SK-N-SH (cell line): ENCODE data around the gene HDAC4. TPM values are rescaled to one million over a fixed set of nuclear protein-coding genes. Genes with fewer than 3 reads are reported as not detected.
A peak's percentile ranks its signal among the peaks of the same experiment; 100 is the strongest.

ENCODE experiments used
- CTCF ChIA-PET: fragments of 300-600, 350-600 bp; formaldehyde crosslinking; extraction: SDS; loops from one replicate; lab custom pipeline; 2021; lab: Yijun Ruan, JAX
- POLR2A ChIA-PET: fragments of 350-600 bp; sonication (Branson Sonifier 250); formaldehyde crosslinking; extraction: SDS; loops from one replicate; lab custom pipeline; 2020; ENCODE audit warnings: antibody characterized with exemption, inconsistent platforms; lab: Yijun Ruan, JAX
- DNase-seq: peaks from one replicate; pipeline ENCODE4 v3.0.0; 2012
- H2AFZ ChIP-seq: fragments of 200-600 bp; sonication (generic); 2 replicates; pipeline ENCODE4 v1.8.1; 2016; ENCODE audit warnings: antibody characterized with exemption, mild to moderate bottlenecking, low read depth
- H3F3A ChIP-seq: fragments of 200-600 bp; sonication (generic); replicated peaks from 2 replicates; pipeline ENCODE3; 2016; ENCODE audit warnings: antibody characterized with exemption, mild to moderate bottlenecking; ENCODE audit not compliant: insufficient read depth
- H3K27ac ChIP-seq, 2 experiments: fragments of 200-500 bp in 1 of 2; fragments of 200-600 bp in 1 of 2; sonication (Bioruptor generic) in 1 of 2; sonication (generic), shearing (Covaris generic) in 1 of 2; 2 replicates each; pipeline versions ENCODE4 v1.5.1 to v1.6.1; 2014 to 2016; ENCODE audit warnings: low read depth in 2 of 2, inconsistent platforms in 1 of 2, low read length in 1 of 2, mild to moderate bottlenecking in 1 of 2, mixed read lengths in 1 of 2
- H3K27me3 ChIP-seq: fragments of 200-600 bp; sonication (generic), shearing (Covaris generic); 2 replicates; pipeline ENCODE4 v1.6.1; 2016; ENCODE audit warnings: mixed run types; ENCODE audit not compliant: insufficient read depth
- H3K36me3 ChIP-seq, 2 experiments: fragments of 200-500 bp in 1 of 2; fragments of 200-600 bp in 1 of 2; sonication (Bioruptor generic) in 1 of 2; sonication (generic) in 1 of 2; replicated peaks in 1 of 2; 2 replicates each; pipeline versions ENCODE3 to v1.5.1; 2014 to 2016; ENCODE audit warnings: low read length in 1 of 2, mild to moderate bottlenecking in 1 of 2; ENCODE audit not compliant: insufficient read depth in 2 of 2, control insufficient read depth in 1 of 2
- H3K4me1 ChIP-seq, 2 experiments: fragments of 200-500 bp in 1 of 2; fragments of 200-600 bp in 1 of 2; sonication (Bioruptor generic) in 1 of 2; sonication (generic), shearing (Covaris generic) in 1 of 2; 2 replicates each; pipeline versions ENCODE4 v1.5.1 to v1.6.1; 2014 to 2016; ENCODE audit warnings: low read depth in 1 of 2, low read length in 1 of 2, mixed run types in 1 of 2; ENCODE audit not compliant: insufficient read depth in 2 of 2, control insufficient read depth in 1 of 2
- H3K4me2 ChIP-seq: fragments of 200-600 bp; sonication (generic), shearing (Covaris generic); 2 replicates; pipeline ENCODE4 v1.6.1; 2017; ENCODE audit warnings: mixed run types
- H3K4me3 ChIP-seq, 2 experiments: fragments of 200-500 bp in 1 of 2; fragments of 200-600 bp in 1 of 2; sonication (Bioruptor generic) in 1 of 2; sonication (generic), shearing (Covaris generic) in 1 of 2; 2 replicates each; pipeline versions ENCODE4 v1.5.1 to v1.8.1; 2014 to 2016; ENCODE audit warnings: low read depth in 2 of 2, inconsistent platforms in 1 of 2, low read length in 1 of 2, mild to moderate bottlenecking in 1 of 2, mixed read lengths in 1 of 2, moderate library complexity in 1 of 2
- H3K79me2 ChIP-seq: fragments of 200-600 bp; sonication (generic); 2 replicates; pipeline ENCODE4 v1.8.1; 2017; ENCODE audit warnings: mild to moderate bottlenecking; ENCODE audit not compliant: insufficient read depth
- H3K9ac ChIP-seq: fragments of 200-600 bp; sonication (generic); 2 replicates; pipeline ENCODE4 v1.6.1; 2017; ENCODE audit warnings: mixed run types
- H3K9me2 ChIP-seq: fragments of 200-600 bp; sonication (generic); 2 replicates; pipeline ENCODE4 v1.6.1; 2017; ENCODE audit warnings: mixed run types
- H3K9me3 ChIP-seq: fragments of 200-600 bp; sonication (generic); 2 replicates; pipeline ENCODE4 v1.6.1; 2017; ENCODE audit warnings: mixed run types, mild to moderate bottlenecking, moderate library complexity
- H4K20me1 ChIP-seq: fragments of 200-600 bp; sonication (generic); 2 replicates; pipeline ENCODE4 v1.6.1; 2017; ENCODE audit warnings: mild to moderate bottlenecking, mixed run types; ENCODE audit not compliant: insufficient read depth
- FOSL2 ChIP-seq: IDR thresholded peaks from 2 replicates; pipeline ENCODE4 v1.4.0; 2012; ENCODE audit warnings: low read depth, mild to moderate bottlenecking, moderate library complexity, borderline replicate concordance
- FOXJ3 ChIP-seq: sonication (generic); formaldehyde crosslinking; IDR thresholded peaks from 2 replicates; pipeline ENCODE4 v1.5.1; 2020; ENCODE audit warnings: mild to moderate bottlenecking, missing genetic modification reagents
- FOXM1 ChIP-seq: IDR thresholded peaks from 2 replicates; pipeline ENCODE4 v1.4.0; 2012; ENCODE audit warnings: low read depth, mild to moderate bottlenecking
- GATA2 ChIP-seq: sonication (generic); formaldehyde crosslinking; IDR thresholded peaks from 2 replicates; pipeline ENCODE4 v1.5.0; 2020; ENCODE audit warnings: mild to moderate bottlenecking, missing genetic modification reagents
- IRF3 ChIP-seq: fragments of 150-350 bp; IDR thresholded peaks from 2 replicates; pipeline ENCODE4 v1.6.1; 2016; ENCODE audit warnings: mild to moderate bottlenecking, low read depth, low read length
- MAX ChIP-seq: IDR thresholded peaks from 2 replicates; pipeline ENCODE4 v1.4.0; 2012; ENCODE audit warnings: low read depth
- MXI1 ChIP-seq: IDR thresholded peaks from 2 replicates; pipeline ENCODE4 v1.6.1; 2012; ENCODE audit warnings: mild to moderate bottlenecking, low read depth, low read length, improper control_type of control experiment
- RXRA ChIP-seq: IDR thresholded peaks from 2 replicates; pipeline ENCODE4 v1.4.0; 2012; ENCODE audit warnings: low read depth, mild to moderate bottlenecking, borderline replicate concordance
- SIN3A ChIP-seq: IDR thresholded peaks from 2 replicates; pipeline ENCODE4 v1.6.1; 2012; ENCODE audit warnings: low read depth, mild to moderate bottlenecking, low read length, moderate library complexity, borderline replicate concordance
- TAF1 ChIP-seq: IDR thresholded peaks from 2 replicates; pipeline ENCODE4 v1.6.1; 2012; ENCODE audit warnings: low read depth, mild to moderate bottlenecking, low read length, moderate library complexity, borderline replicate concordance
- TCF12 ChIP-seq: IDR thresholded peaks from 2 replicates; pipeline ENCODE4 v1.4.0; 2012
- WGBS: methylation state at CpG from one replicate; pipeline ENCODE4 v1.1.6; 2017; ENCODE audit warnings: low lambda C conversion rate; 5-methylcytosine and 5-hydroxymethylcytosine counted together
- polyA plus RNA-seq, 3 experiments: library from polyadenylated mRNA; depleted of rRNA; stranded (reverse); fragments of >200 nt; gene quantifications; 2 replicates each; pipeline ENCODE4 v1.2.3, GENCODE V29; 2012
- TF ChIP-seq, protein P1 (sequence below): IDR thresholded peaks from 2 replicates; pipeline ENCODE4 v1.6.1; 2012; ENCODE audit warnings: mild to moderate bottlenecking, low read depth, low read length, moderate library complexity
- TF ChIP-seq, protein P2 (sequence below): fragments of 150-350 bp; IDR thresholded peaks from 2 replicates; pipeline ENCODE4 v1.6.1; 2017; ENCODE audit warnings: antibody characterized with exemption, low read length, low read depth, borderline replicate concordance

Gene HDAC4
- polyA plus RNA-seq, 1 of the 3 experiments (the other 2 are of a cell fraction) = 5.5 TPM

DNA sequence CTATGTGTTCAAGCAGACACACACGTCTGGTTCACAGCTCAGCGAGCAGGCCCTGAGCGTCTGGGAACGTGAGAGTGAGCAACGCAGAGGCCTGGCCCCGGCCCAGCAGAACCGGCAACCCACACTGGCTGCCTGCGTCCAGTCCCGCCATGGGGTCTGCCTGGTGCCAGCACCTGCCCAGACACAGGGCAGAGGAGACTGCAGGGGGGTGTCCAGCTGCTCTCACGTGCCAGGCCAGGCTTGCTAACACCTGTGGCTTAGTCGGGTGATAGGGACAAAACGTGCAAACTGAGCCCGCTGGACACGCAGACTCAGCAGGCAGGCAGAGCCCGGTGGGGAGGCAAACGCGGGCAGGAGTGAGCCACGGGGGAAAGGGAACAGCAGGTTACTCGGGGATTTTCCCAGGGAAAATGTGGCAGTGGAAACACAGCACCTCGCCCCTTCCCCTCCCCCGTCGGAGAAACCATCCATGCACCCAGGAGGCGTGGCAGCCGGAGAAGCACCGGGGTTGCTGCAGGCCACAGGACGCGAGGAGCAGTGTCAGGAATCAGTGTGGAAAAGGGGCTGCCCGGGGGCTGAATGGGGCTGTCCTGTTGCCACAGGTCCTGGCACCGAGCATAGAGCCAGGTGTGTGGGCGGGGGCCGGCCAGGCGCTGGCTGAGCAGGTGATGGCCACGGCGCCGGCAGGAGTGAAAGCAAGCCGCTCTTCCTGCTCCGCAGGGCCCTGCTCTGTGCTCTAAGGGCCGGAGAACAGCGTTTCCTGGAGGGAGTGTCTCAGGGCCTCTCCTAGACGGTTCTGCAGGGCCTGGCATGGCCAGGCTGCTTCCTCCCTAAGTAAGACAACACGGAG is 154.7 kb downstream of the HDAC4 start:
- H4K20me1 ChIP-seq = no peaks in the 10 kb centered on the region
- no peaks in the 10 kb centered on the region for H3F3A ChIP-seq
- H3K4me3 ChIP-seq = no peak overlapping the region
- peak; percentile 63 for DNase-seq
- ChIA-PET CTCF (interaction anchor here (0.8 kb wide), 1 partner anchor 102 kb away, joined by 4 read pairs; no protein-coding TSS in a partner anchor), POLR2A (no interaction called here)
- WGBS = 92% methylated on average over 34 of the region's 41 CpGs
- H3K79me2 ChIP-seq = no peaks in the 10 kb centered on the region
- no peak overlapping the region for H3K4me2 ChIP-seq
- no peaks in the 10 kb centered on the region for H3K36me3 ChIP-seq
- H3K9ac ChIP-seq = no peak overlapping the region
- no peak overlapping the region for H2AFZ ChIP-seq
- H3K27me3 ChIP-seq = no peaks in the 10 kb centered on the region
- H3K27ac ChIP-seq = peak overlapping the region in 1 of 2 experiments; percentile 75; a peak in 2 of 4 replicates
- H3K4me1 ChIP-seq = peaks cover 0 to 45% of the 10 kb centered on the region in 2 experiments; a peak in 2 of 4 replicates
- no peaks in the 10 kb centered on the region for H3K9me2 ChIP-seq
- no peaks in the 10 kb centered on the region for H3K9me3 ChIP-seq
- no peak for TF ChIP-seq RXRA
- TF ChIP-seq FOXM1 = no peak
- TF ChIP-seq FOXJ3 = peak; percentile 44; the same call in 1 of the 2 replicates
- TF ChIP-seq MAX = no peak

DNA sequence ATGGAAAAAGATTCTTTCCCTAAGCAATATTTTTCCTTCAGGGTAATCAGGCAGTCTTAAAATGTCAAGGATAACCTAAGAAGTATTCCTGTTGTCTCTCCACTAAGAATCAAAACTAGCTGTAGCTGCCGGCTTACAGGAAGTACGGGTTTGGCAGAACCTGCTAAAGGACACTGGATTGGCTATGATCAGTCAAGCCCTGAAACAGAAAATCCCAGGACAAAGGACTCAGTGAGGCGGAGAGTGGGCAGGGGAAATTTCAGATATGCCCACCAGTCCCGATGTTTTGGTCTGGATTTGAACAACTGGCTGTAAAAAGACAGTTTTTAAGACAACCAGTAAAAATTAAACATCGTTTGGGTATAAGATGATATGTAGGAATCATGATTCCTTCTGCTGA is 155.7 kb downstream of the HDAC4 start:
- Histone ChIP-seq H3K27ac (peak overlapping the region in 1 of 2 experiments; percentile 75; a peak in 2 of 4 replicates), H2AFZ (no peak overlapping the region), H3K4me3 (no peak overlapping the region), H3K9ac (no peak overlapping the region), H3K36me3 (no peaks in the 10 kb centered on the region), H3K4me1 (peaks cover 0 to 49% of the 10 kb centered on the region in 2 experiments; a peak in 2 of 4 replicates), H3K9me3 (no peaks in the 10 kb centered on the region), H3F3A (no peaks in the 10 kb centered on the region), H3K79me2 (no peaks in the 10 kb centered on the region), H4K20me1 (no peaks in the 10 kb centered on the region), H3K4me2 (no peak overlapping the region), H3K9me2 (no peaks in the 10 kb centered on the region), H3K27me3 (no peaks in the 10 kb centered on the region)
- DNase-seq = no peak
- TF ChIP-seq, protein P1, sequence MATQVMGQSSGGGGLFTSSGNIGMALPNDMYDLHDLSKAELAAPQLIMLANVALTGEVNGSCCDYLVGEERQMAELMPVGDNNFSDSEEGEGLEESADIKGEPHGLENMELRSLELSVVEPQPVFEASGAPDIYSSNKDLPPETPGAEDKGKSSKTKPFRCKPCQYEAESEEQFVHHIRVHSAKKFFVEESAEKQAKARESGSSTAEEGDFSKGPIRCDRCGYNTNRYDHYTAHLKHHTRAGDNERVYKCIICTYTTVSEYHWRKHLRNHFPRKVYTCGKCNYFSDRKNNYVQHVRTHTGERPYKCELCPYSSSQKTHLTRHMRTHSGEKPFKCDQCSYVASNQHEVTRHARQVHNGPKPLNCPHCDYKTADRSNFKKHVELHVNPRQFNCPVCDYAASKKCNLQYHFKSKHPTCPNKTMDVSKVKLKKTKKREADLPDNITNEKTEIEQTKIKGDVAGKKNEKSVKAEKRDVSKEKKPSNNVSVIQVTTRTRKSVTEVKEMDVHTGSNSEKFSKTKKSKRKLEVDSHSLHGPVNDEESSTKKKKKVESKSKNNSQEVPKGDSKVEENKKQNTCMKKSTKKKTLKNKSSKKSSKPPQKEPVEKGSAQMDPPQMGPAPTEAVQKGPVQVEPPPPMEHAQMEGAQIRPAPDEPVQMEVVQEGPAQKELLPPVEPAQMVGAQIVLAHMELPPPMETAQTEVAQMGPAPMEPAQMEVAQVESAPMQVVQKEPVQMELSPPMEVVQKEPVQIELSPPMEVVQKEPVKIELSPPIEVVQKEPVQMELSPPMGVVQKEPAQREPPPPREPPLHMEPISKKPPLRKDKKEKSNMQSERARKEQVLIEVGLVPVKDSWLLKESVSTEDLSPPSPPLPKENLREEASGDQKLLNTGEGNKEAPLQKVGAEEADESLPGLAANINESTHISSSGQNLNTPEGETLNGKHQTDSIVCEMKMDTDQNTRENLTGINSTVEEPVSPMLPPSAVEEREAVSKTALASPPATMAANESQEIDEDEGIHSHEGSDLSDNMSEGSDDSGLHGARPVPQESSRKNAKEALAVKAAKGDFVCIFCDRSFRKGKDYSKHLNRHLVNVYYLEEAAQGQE = no peak
- TF ChIP-seq MXI1 (no peak), GATA2 (CRISPR knock-in tag) (no peak), IRF3 (no peak), FOSL2 (no peak), TAF1 (no peak), TCF12 (no peak), SIN3A (no peak)
- TF ChIP-seq, protein P2, sequence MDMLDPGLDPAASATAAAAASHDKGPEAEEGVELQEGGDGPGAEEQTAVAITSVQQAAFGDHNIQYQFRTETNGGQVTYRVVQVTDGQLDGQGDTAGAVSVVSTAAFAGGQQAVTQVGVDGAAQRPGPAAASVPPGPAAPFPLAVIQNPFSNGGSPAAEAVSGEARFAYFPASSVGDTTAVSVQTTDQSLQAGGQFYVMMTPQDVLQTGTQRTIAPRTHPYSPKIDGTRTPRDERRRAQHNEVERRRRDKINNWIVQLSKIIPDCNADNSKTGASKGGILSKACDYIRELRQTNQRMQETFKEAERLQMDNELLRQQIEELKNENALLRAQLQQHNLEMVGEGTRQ = no peak
- ChIA-PET POLR2A (interaction anchor here (1.3 kb wide), 1 partner anchor 8 kb away, joined by 3 read pairs; no protein-coding TSS in a partner anchor), CTCF (interaction anchor here (0.8 kb wide), 1 partner anchor 101 kb away, joined by 4 read pairs; no protein-coding TSS in a partner anchor)
- 91% methylated on average over 5 of the region's 5 CpGs for WGBS
